Measurements from ENCODE around the gene THSD1. TPM values are rescaled to one million over a fixed set of nuclear protein-coding genes. Genes with fewer than 3 reads are reported as not detected.
"Not testable (repeated sequence)": the region's sequence is repeated elsewhere in the genome, so short reads cannot be mapped to it uniquely, and the experiment has no call there.

Gene THSD1
- total RNA-seq, 2 donors from 2014 or later = 6.3 to 7.9 TPM

DNA sequence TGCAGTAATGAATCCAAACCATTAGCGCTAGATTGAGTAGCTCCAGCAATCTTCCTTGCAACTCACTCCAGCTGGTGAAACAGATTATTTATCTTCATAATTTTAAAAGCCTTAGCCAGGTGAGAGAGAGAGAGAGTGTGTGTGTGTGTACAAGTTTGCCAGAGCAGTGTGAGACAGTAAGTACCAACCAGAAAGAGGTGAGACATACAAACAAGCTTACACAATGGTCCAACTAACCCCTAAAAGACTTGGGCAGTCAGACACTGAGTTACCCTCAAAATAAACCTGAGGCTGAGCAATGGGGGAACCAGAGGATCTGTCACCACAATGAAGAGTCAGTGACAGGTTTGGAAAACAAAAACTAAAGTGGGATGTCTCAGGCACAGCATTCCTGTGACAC is 8.1 kb upstream of the THSD1 start:
- no peak for DNase-seq (ENCODE audit: low spot score)
- intact Hi-C loops (cut with DNase I) = no loop called here

DNA sequence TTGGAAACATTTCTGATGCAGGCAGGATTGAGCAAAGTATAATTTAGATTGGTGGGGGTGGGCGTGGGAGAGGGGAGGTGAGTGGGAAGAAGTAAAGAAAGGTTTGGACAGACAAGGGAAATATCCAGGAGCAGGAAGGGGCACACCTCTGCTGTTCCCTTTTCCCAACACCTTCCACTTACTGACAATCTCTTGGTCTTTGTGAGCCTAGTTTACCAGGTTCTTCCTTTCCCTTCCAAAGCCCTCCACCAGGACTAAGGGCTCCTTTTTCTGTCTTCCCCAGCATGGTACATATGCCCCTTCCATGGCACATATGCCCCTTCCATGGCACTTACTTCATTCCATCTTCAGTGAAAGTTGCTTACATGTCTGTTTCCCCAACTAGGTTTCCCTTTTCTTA is 6.2 kb upstream of the THSD1 start:
- no peak for DNase-seq (ENCODE audit: low spot score)
- intact Hi-C loops (cut with DNase I) = no loop called here

DNA sequence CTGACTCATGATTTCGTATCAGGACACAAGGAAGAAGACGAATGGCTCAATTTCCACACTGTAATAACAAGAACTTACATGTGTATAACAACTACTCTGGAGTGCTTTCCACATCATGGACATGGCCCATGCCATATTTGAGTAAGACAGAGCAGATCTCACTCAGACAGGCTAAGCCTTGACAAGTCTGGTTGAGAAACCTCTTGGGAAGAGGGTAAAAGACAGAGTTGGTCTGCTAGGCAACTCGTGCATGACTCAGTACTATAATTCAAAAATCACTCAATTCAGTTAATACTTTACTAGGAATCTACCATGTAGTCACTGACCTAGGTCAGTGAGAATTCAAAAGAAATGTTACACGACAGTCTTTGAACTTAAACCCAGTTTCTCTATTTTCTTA is 5.7 kb upstream of the THSD1 start:
- intact Hi-C loops (cut with DNase I) = no loop called here
- DNase-seq (ENCODE audit: low spot score) = no peak

DNA sequence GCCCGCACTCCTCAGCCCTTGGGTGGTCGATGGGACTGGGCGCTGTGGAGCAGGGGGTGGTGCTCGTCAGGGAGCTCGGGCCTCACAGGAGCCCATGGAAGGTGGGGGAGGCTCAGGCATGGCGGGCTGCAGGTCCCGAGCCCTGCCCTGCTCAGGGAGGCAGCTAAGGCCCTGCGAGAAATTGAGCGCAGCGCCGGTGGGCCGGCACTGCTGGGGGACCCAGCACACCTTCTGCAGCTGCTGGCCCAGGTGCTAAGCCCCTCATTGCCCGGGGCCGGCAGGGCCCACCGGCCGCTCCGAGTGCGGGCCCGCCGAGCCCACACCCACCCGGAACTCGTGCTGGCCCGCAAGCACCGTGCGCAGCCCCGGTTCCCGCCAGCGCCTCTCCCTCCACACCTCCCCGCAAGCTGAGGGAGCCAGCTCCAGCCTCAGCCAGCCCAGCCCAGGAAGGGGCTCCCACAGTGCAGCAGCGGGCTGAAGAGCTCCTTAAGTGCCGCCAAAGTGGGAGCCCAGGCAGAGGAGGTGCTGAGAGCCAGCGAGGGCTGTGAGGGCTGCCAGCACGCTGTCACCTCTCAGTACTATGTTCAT is 2.2 kb upstream of the THSD1 start:
- intact Hi-C loops (cut with DNase I); DNase-seq (ENCODE audit: low spot score): not testable (repeated sequence)

DNA sequence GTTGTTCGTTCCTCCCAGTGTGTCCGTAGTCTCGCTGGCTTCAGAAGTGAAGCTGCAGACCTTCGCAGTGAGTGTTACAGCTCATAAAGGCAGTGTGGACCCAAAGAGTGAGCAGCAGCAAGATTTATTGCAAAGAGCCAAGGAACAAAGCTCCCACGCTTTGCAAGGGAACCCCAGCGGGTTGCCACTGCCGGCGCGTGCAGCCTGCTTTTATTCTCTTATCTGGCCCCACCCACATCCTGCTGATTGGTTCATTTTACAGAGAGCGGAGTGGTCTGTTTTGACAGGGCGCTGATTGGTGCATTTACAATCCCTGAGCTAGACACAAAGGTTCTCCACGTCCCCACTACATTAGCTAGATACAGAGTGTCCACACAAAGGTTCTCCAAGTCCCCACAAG is 1.5 kb upstream of the THSD1 start:
- DNase-seq (ENCODE audit: low spot score); intact Hi-C loops (cut with DNase I): not testable (repeated sequence)

DNA sequence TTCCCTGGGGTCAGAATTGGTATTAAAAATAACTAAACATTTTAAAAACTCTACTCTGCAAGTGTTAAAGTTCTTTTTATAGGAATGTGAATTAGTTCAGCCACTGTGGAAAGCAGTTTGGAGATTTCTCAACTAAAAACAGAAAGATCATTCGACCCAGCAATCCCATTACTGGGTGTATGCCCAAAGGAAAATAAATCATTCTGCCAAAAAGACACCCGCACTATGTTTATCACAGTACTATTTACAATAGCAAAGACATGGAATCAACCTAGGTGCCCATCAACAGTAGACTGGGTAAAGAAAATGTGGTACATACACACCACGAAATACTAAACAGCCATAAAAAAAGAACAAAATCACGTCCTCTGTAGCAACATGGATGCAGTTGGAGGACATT is 657 bp upstream of the THSD1 start:
- no peak for DNase-seq (ENCODE audit: low spot score)
- intact Hi-C loops (cut with DNase I) = no loop called here

DNA sequence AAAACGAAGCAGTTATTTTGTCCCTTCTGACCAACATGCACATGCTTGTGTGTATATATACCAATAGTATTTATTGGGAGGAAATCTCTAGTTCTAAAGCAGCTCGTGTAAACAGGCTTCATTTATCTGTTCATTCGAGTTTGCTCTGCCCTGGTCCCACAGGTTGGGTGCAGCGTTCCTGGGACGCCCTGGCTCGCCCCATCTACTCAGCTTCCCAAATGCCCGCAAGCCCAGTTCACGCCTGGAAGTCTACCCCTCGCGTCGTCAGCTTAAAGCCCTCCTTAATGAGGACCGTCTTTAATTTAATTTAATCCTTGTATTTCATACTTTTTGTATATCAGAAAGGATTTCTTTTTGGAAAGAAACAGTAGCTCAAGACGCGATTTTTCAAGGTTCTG is 604 bp downstream of the THSD1 start:
- intact Hi-C loops (cut with DNase I) = no loop called here
- no peak for DNase-seq (ENCODE audit: low spot score)

DNA sequence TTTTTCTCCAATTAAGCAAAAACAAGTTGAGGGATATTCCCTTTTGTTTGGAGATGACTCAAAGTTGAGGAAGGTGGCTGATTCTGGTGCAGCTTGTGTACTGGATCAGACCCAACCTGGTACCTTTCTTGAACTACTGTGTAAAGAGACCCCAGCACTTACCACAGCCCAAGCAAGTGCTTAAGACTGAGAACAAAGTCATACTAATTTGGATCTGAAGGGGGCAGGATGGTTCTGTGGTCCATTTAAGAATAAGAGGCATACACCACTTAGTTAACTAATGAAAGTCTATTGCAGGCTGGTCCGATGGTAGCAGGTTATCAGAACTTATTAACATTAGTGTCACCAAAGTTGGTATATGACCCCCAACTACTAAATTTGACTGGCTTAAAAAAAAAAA is 6.3 kb downstream of the THSD1 start:
- DNase-seq (ENCODE audit: low spot score) = no peak
- intact Hi-C loops (cut with DNase I) = no loop called here

DNA sequence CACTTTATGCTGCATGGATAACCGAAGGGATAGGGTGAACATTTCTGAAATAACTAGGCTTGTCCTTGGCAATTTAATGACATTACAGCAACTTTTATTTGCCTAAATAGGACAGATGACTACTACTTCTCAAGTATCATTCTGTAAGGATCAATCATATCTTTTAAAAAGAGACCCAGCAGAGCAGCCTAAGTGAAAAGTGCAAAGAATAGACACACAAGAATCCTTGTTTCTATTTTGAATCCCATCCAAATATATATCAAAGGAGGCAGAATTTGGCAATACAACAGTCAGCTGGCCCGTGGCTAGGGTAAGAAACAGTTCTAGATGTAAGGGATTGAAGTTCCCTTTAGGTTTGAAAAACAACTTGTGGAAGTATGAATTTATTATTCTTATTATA is 6.9 kb downstream of the THSD1 start:
- intact Hi-C loops (cut with DNase I) = no loop called here
- no peak for DNase-seq (ENCODE audit: low spot score)

DNA sequence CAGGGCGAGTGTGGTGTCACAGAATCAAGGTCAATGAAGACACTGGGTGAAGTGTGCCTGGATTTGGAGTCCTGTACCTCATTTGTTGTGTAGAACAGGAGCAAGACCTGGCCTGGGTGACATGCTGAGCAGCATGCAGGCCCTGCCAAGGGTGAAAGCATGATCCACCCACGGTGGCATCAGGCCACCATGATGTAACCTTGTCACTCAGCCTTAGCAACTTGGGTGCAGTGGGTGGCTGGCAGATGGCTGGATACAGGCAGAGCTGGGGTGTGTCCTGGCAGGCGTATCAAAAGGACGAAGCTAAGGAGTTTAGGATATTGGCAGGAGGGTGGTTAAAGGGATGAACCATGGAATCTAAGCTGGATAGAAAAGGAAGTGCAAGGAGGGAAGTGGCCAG is 10.3 kb downstream of the THSD1 start:
- DNase-seq (ENCODE audit: low spot score) = no peak
- intact Hi-C loops (cut with DNase I) = no loop called here

DNA sequence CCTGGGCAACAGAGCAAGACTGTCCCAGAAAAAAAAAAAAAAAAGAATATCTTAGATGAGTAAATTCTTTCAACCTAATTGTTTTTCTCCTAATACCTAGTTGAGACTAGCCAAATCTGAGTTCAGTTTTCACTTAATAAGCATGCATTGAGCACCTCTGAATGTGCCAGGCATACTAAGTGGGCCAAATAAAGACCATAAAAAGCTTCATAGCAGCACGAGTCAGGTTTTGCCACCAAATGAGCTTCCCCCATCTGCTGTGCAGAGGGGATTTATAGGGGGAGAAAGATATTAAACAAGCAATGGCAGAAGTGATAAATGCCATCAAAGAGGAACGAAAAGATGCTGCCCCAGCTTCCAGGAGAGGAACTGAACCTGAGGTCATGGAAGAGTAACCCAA is 11.4 kb downstream of the THSD1 start:
- intact Hi-C loops (cut with DNase I) = no loop called here
- no peak for DNase-seq (ENCODE audit: low spot score)

DNA sequence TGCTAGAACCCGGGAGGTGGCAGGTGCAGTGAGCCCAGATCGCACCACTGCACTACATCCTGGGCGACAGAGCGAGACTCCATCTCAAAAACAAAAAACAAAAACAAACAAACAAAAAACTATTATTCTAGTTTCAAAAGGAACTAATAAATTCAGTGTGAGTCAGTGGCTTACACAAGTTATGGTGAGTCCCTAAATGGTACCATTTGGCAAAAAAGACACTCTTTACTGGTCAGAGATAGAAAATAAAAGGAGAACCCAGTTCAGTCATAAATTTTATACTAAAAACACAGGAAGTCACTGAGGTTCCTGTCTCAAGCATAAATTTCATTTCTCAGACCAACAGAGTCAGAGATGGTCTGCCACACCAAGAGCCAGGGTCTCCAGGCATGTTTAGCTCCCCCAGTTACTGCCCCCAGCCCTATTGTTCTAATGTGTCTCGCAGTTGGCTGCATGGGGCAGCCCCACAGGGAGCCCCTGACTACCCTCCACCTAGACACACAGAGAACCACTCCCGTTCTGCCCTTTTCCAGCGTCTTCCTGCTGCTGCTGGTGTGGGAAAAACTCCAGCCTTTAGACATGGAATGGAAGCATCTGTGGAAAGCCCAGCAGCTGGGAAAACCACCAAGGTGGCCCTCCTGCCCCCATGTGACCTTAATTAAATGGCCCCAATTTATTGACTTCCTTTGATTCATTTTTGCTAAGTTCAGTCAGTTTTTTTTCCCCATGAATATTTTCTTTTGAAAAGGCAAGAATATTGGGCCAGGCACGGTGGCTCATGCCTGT is 12.2 kb downstream of the THSD1 start:
- intact Hi-C loops (cut with DNase I) = no loop called here
- no peak for DNase-seq (ENCODE audit: low spot score)

DNA sequence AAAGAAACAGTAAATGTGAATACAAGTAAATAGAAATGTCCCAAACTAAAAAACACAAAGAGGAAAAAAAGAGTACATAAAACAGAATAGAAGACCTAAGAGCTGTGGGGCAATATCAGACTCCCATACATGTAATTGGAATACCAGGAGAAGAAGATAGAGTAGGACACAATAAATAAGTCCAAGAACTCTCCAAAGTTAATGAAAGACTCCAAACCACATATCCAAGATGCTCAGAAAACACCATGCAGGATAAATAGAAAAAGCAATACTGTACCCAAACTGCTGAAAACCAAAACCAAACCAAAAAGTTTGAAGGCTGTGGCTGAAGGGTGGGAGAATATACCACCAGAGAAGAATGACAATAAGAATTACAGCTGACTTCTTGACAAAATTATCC is 18.3 kb downstream of the THSD1 start:
- intact Hi-C loops (cut with DNase I) = no loop called here

DNA sequence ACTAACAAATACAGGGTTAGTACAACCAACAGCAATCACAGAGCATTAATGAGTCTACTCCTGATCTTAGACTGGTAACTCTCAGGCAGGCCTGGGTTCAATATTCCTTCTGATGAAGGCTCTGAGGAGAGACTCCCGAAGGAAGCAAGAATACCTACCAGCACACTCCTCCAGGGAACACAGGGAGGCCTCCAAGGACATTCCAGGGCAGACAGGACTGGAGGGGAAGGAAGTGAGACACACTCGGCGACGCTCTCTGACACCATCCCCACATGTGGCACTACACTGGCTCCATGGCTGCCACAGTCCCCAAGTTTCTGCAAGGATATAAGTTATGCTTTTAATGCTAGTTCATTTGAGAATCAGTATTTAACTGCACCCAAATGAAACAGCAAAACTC is 20.1 kb downstream of the THSD1 start:
- intact Hi-C loops (cut with DNase I) = no loop called here
- no peak for DNase-seq (ENCODE audit: low spot score)

More for the DNA sequence above, 18.3 kb downstream of the THSD1 start:
- DNase-seq (ENCODE audit: low spot score) = no peak

DNA sequence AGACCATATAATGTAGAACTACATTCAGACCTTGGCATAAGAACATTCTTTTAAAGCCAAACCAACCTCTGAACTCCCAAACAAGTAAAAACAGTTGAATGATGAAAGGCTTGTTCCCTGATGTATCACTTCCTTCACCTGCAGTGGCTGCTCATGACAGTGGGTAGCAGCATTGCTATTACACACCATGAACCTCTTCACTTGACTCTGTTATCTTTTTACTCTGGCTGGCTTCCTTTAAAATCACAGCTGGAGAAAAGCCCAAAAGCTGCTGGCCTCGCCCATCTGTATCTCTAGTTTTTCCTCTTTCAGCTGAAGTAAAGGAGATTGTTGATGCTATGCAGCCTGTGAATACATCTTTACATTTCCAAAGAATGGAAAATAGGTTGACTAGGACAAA is 22.6 kb downstream of the THSD1 start:
- intact Hi-C loops (cut with DNase I) = no loop called here
- no peak for DNase-seq (ENCODE audit: low spot score)

DNA sequence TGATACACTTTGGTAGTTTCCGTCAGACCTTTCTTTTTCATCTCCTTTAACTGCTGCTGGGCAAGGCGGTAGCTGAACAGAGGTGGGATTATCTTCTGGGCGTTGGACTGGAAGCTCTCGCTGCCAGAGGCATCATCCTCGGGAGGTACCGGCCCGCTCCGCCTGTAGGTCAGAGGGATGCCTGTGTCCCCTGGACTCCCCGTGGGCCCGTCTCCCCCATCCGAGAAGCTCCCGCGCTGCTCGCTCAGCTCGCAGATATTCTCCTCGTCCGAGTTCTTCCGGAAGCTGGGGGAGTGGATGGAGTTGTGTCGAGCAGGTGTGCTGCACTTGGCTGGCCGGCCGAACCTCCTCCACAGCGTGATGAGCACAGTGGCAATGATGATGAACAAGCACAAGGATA is 27.7 kb downstream of the THSD1 start:
- no peak for DNase-seq (ENCODE audit: low spot score)
- intact Hi-C loops (cut with DNase I) = no loop called here

DNA sequence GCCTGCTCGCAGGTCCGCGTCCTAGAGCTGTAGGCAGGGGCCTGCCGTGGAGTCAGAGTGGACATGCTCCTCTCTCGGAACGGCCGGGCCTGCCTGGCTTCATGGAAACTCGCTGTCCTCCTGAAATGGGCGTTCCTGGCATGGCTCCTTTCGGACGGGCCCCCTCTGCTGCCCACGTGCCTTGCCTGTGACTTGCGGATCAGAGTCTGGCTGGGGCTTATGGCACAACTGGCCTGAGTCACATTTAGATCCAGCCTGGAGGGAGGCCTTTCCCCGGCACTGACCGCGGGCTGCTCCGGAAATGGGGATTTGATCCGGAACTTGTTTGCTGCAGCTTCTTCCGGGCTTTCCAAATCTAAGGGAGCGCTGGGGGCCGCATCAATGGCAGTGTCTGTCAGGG is 28.1 kb downstream of the THSD1 start:
- no peak for DNase-seq (ENCODE audit: low spot score)
- intact Hi-C loops (cut with DNase I) = no loop called here

DNA sequence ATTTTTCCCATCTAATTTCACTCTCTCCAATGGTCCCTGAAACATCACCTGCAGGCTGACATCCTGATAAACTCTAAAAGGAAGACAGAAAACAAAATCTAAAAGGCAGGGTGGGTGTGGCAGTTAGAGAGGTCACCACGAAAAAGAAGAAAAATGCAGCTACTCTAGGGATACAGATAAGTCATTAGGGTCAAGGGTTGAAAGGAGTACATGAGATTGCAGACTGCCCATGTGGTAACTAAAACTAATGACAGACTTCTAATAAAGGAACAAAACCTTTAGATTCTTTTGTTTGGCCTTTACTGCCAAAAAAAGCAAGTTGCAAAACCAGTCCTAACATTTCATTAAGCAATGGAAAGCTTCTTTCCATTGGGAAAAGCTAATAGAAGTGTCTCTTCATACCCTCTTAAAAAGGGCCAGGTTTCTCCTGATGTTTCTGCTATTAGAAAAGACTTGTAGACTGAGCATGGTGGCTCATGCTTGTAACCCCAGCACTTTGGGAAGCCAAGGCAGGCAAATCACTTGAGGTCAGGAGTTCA is 31.0 kb downstream of the THSD1 start:
- no peak for DNase-seq (ENCODE audit: low spot score)
- intact Hi-C loops (cut with DNase I) = no loop called here

DNA sequence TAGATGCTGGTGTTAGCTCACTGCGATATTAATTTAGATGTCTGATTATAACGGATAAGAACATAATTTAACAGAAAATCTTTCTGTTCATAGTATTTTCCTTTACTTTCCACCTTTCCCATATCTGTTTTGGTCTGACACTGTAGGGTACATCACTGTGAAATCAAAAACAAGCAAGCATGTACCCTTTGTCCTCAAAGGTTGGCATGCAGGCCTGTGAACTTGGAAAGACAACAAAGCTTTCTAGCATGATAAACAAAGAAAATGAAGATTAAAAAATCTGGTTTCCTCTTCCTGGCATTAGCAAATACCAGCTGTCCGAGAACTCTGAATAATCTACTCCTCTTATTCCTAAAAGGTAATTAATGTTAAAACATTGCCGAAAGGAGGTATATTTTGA is 31.6 kb downstream of the THSD1 start:
- intact Hi-C loops (cut with DNase I) = no loop called here
- no peak for DNase-seq (ENCODE audit: low spot score)

DNA sequence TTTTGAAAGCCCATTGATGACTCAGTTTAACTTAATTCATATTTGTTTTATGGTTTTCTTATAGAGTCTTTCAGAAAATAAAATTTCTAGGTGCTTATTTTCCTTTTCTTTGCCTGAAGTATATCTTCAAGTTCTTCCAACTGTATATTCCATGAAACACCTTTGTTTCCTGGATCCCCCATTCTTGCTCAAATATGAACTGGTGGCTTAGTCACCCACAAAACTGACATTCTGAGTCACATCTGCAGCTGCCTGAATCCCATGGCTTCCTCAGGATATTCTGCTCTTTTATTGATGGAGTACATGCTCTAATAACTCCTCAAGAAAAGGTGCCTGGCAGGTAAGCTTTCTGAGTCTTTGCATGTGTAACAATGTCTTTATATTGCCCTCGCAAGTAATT is 32.7 kb downstream of the THSD1 start:
- DNase-seq (ENCODE audit: low spot score) = not testable (repeated sequence)

DNA sequence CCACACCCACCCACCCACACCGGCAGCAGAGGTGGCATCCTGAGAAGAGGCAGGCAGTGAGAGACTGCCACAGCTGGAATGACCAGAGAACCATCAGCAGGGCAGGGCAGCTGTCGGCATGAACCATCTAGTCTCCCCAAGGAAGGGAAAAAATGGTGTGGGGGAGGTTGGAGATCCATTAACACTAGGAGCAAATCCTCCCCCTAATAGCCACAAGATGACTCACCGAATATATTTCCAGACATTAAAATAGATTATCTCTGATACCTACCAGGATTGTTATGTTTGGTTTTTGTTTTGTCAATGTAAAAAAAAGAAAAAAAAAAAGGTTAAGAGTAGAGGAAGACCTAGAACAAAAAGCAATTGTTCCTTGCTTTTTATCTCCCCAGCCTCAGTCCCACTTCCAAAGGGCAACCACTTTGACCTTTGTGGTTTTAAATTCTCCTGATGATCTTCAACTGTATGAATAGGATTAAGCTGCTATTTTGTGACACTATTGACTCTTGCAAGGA is 34.2 kb downstream of the THSD1 start:
- intact Hi-C loops (cut with DNase I) = no loop called here
- no peak for DNase-seq (ENCODE audit: low spot score)

More for the DNA sequence above, 32.7 kb downstream of the THSD1 start:
- intact Hi-C loops (cut with DNase I) = not testable (repeated sequence)

All from posterior vena cava (tissue), 2 donors.